GM12872 (cell line): ENCODE results near the gene KRTAP5-8.

Source experiments
- TF ChIP-seq, protein P1 (sequence below): IDR thresholded peaks from 3 replicates; pipeline ENCODE4 v1.5.1; 2011; ENCODE audit warnings: low read depth, mild to moderate bottlenecking, low read length, moderate library complexity; ENCODE audit not compliant: insufficient read depth

The KRTAP5-8 gene

DNA sequence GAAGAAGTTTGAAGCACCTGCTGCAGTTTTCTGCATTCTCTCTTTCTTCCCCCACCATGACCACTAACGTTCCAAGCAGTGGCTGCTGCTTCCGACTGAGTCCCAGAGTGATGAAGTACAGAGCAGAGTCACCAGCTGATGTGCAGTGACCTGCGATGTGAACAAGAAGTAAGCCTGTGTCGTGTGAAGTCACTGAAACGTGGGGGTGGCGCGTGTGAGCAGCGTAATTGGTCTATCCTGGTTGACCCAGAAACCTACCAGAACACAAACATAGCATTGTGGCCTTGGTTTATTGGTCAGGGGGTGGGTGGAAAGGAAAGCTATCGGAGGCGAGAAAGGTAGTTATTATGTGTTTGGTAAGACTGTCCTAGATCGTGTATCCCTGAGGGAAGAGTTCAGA lies 7.2 kb upstream of the KRTAP5-8 start:
- TF ChIP-seq, protein P1, sequence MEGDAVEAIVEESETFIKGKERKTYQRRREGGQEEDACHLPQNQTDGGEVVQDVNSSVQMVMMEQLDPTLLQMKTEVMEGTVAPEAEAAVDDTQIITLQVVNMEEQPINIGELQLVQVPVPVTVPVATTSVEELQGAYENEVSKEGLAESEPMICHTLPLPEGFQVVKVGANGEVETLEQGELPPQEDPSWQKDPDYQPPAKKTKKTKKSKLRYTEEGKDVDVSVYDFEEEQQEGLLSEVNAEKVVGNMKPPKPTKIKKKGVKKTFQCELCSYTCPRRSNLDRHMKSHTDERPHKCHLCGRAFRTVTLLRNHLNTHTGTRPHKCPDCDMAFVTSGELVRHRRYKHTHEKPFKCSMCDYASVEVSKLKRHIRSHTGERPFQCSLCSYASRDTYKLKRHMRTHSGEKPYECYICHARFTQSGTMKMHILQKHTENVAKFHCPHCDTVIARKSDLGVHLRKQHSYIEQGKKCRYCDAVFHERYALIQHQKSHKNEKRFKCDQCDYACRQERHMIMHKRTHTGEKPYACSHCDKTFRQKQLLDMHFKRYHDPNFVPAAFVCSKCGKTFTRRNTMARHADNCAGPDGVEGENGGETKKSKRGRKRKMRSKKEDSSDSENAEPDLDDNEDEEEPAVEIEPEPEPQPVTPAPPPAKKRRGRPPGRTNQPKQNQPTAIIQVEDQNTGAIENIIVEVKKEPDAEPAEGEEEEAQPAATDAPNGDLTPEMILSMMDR: no peak

DNA sequence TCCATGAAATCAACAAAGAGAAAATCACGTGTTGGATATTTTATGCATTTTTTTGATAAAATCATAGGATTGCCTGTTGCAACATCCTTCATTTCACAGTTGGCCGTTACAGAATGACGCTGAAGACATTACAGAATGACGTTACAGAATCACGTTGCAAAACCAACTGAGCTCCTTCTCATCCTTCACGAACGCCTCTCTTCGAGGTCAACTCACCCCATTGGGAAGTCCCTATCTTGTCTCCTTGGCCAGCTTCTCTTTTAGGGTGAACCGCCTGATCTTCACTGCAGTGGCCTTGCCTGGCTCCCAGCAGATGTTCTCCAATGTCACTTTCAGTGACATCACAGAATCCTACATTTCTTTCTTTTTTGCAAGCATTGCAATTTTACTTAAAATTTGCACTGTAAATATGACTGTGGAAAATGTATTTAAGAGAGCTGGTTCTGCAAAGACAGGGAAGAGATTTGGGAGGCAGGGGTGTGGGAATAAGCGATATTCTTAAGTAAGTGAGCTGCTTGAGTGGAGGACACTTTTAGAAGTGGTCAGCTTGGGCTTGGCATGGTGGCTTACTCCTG lies 5.7 kb upstream of the KRTAP5-8 start:
- TF ChIP-seq, protein P1: no peak

DNA sequence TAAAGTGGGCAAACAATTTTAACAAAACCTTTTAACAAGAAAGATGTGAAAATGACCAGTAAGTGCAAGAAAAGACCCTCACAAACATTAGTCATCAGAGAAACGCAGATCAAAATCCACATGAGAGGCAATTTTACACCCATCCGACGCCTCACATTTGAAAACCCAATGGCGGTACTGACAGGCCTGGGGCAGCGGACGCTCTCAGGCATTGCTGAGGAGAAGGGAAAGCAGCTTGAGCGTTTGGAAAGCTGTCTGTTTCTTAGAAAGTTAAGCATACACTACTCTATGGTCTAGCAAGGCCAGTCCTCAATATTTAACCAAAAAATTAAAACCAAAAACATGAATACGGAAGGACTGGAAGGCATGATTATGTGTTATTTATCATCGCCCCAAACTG lies 2.0 kb upstream of the KRTAP5-8 start:
- TF ChIP-seq, protein P1: no peak

DNA sequence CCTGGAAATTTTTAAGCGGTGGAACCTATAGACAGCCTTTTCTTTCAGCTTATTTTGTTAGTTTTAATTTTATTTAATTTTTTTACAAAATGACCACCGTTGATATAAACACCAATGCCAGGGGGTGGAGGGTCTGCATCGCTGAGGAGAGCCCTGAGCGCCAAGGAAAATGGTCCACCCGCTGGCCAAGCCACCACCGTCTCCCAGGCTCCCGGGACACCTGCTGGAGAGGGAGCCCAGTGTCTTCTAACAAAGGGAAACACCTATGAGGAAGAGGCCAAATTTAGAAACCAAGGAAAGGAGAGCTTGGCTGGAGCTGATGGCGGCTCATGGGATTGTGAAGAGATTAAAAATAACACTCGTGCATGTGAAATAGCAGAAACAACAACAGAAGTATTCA lies 288 bp upstream of the KRTAP5-8 start:
- TF ChIP-seq, protein P1: no peak

DNA sequence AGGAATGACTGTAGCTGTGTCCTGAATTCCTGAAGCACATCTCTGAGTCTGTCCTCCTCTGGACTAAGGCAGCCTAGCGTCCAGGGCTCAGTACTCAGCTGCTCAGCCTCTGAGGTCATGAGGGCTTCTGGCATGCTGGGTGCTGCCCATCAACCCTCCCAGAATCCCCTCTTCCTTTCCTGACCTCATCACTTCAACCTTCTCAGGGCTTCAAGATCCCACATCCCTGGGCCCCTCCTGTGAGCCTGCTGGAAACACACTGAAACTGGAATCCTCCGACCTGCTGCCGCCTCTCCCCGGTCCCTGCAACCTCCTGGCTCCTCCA lies 803 bp downstream of the KRTAP5-8 start:
- TF ChIP-seq, protein P1: no peak

DNA sequence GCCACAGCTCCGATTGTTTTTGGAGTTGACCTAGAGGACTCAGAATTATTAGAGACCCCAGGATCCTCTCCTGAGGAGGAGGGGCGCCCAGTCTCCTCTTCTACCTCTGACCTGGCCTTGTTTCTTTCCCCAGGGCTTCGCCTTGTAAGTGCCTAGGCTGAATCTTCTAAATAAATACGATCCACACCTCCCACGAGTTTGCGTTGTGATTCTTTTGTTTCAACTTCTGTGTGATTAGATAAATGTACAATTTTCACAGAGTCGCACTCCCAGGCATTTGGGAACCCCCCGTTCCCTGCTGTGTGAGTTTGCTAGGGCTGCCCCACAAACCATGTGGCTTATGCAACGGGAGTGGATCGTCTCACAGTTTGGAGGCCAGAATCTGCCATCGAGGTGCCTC lies 1.2 kb downstream of the KRTAP5-8 start:
- TF ChIP-seq, protein P1: no peak

DNA sequence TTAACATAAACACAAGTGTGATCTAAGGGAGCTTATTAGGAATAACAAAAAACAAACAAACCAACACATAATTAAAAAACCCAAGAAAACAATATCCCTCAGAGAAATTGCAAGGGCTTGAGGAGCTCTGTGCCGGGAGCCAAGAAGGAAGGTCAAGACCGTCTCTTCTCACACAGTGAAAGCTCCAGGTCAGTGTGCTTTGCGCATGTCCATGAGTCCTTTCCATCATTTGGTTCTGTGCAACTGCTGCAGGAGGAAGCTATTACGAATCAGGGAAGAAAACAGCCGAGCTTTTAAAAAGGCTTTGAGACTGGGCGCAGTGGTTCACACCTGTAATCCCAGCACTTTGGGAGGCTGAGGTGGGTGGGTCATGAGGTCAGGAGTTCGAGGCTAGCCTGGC lies 4.6 kb downstream of the KRTAP5-8 start:
- TF ChIP-seq, protein P1: no peak
